Esophagus muscularis mucosa (tissue), 4 donors: ENCODE data around the gene SPDEF. TPM values are rescaled to one million over a fixed set of nuclear protein-coding genes. Genes with fewer than 3 reads are reported as not detected.

Experiments
- DNase-seq: peaks from one replicate; pipeline ENCODE4 v3.0.0-alpha.2; 2017; ENCODE audit errors: extremely low spot score
- H3K27ac ChIP-seq, 4 donors: fragments of 200-600 bp; sonication (generic); replicated peaks in 1 of 4; 1 replicate in 3 of 4; 2 replicates in 1 of 4; pipeline ENCODE4 v1.5.1; 2016 to 2019; ENCODE audit warnings: mild to moderate bottlenecking in 1 of 4
- H3K27me3 ChIP-seq, 4 donors: fragments of 200-600 bp; sonication (generic); one replicate each; pipeline versions ENCODE4 v1.5.1 to v1.6.0; 2016 to 2019
- H3K36me3 ChIP-seq, 4 donors: fragments of 200-600 bp; sonication (generic); one replicate each; pipeline ENCODE4 v1.5.1; 2016 to 2019
- H3K4me1 ChIP-seq, 4 donors: fragments of 200-600 bp; sonication (generic); one replicate each; pipeline ENCODE4 v1.5.1; 2016 to 2019
- H3K4me3 ChIP-seq, 4 donors: fragments of 200-600 bp; sonication (generic); 1 replicate in 2 of 4; 2 replicates in 2 of 4; pipeline ENCODE4 v1.5.1; 2016 to 2019; ENCODE audit warnings: mild to moderate bottlenecking in 4 of 4, moderate library complexity in 1 of 4
- H3K9me3 ChIP-seq, 4 donors: fragments of 200-600 bp; sonication (generic); 1 replicate in 3 of 4; 2 replicates in 1 of 4; pipeline ENCODE4 v1.5.1; 2016 to 2019
- CTCF ChIP-seq, 3 experiments: fragments of 200-600 bp in 2 of 3; fragments of 450-650 bp in 1 of 3; sonication (generic) in 2 of 3; IDR thresholded peaks; one replicate each; pipeline ENCODE4 v1.5.1; 2017 to 2019; ENCODE audit warnings: antibody characterized with exemption in 3 of 3, mild to moderate bottlenecking in 2 of 3, moderate library complexity in 1 of 3
- EP300 ChIP-seq: sonication (generic); formaldehyde crosslinking; IDR thresholded peaks from one replicate; pipeline ENCODE4 v1.6.1; 2017; ENCODE audit warnings: antibody characterized with exemption
- POLR2A ChIP-seq: fragments of 450-650 bp; IDR thresholded peaks from one replicate; pipeline ENCODE4 v1.6.1; 2017; ENCODE audit warnings: antibody characterized with exemption, moderate library complexity, mild to moderate bottlenecking, low read depth
- POLR2AphosphoS5 ChIP-seq, 2 donors: sonication (generic); formaldehyde crosslinking; IDR thresholded peaks; one replicate each; pipeline ENCODE4 v1.6.1; 2017; ENCODE audit warnings: antibody characterized with exemption in 2 of 2
- WGBS: methylation state at CpG from one replicate; pipeline ENCODE4 v1.1.5; 2018; 5-methylcytosine and 5-hydroxymethylcytosine counted together
- intact Hi-C: fragments of 100-400 bp; cut with DNase I; formaldehyde crosslinking; loops from one replicate; pipeline ENCODE4 v1.15.1; 2023
- total RNA-seq, 4 donors: library from RNA; depleted of rRNA; stranded (reverse); fragments of >200 nt; gene quantifications; one replicate each; pipeline versions ENCODE4 v1.1.0 to v1.2.1, GENCODE V29; 2016

The SPDEF gene
- total RNA-seq, 4 donors from 2014 or later, result not detected

- H3K4me3 ChIP-seq, result no peak overlapping the region
- no peak overlapping the region for H3K27ac ChIP-seq
- DNase-seq, result no peak
- TF ChIP-seq POLR2A, result no peak
- no peak for TF ChIP-seq EP300
- TF ChIP-seq CTCF (IDR thresholded peaks at IDR 0.05), result no peak
- no peak for TF ChIP-seq POLR2AphosphoS5 (IDR thresholded peaks at IDR 0.05)
- H3K9me3 ChIP-seq, result no peaks in the 10 kb centered on the region
- peaks cover 0 to 16% (median 9%) of the 10 kb centered on the region in 4 donors for H3K36me3 ChIP-seq
- WGBS, result 92% methylated on average over 4 of the region's 4 CpGs
- peaks cover 47 to 75% (median 63%) of the 10 kb centered on the region in 4 donors for H3K4me1 ChIP-seq
- no peaks in the 10 kb centered on the region for H3K27me3 ChIP-seq
- intact Hi-C loops, result loop anchor here (10.0 kb wide), 2 partner anchors 176 to 356 kb away; partner anchors contain the start of genes RPS10 and SMIM29
Measured at GRCh38 chr6:34600796-34601195, 44.7 kb upstream of the SPDEF start.

- WGBS, result 96% methylated on average over 5 of the region's 5 CpGs
- intact Hi-C loops, result loop anchor here (10.0 kb wide), 2 partner anchors 175 to 355 kb away; partner anchors contain the start of genes RPS10 and SMIM29
- H3K27ac ChIP-seq, result peak overlapping the region in 1 of 4 donors; percentile 62
- H3K4me1 ChIP-seq, result peaks cover 47 to 81% (median 67%) of the 10 kb centered on the region in 4 donors
- peaks cover 0 to 9% (median 4%) of the 10 kb centered on the region in 4 donors for H3K36me3 ChIP-seq
- no peaks in the 10 kb centered on the region for H3K27me3 ChIP-seq
- H3K9me3 ChIP-seq, result no peaks in the 10 kb centered on the region
- no peak overlapping the region for H3K4me3 ChIP-seq
- DNase-seq, result no peak
- TF ChIP-seq POLR2AphosphoS5 (IDR thresholded peaks at IDR 0.05), result no peak
- no peak for TF ChIP-seq EP300
- TF ChIP-seq POLR2A, result no peak
- no peak for TF ChIP-seq CTCF (IDR thresholded peaks at IDR 0.05)
Measured at GRCh38 chr6:34600101-34600500, 44.0 kb upstream of the SPDEF start.

- intact Hi-C loops, result no loop called here
- WGBS, result 32% methylated on average over 3 of the region's 3 CpGs
- peaks cover 57 to 94% (median 78%) of the 10 kb centered on the region in 4 donors for H3K4me1 ChIP-seq
Measured at GRCh38 chr6:34598712-34599111, 42.6 kb upstream of the SPDEF start.

GRCh38 chr6:34597605-34598353 lies 41.6 kb upstream of the SPDEF start:
- Histone ChIP-seq H3K4me1 (peaks cover 56 to 96% (median 76%) of the 10 kb centered on the region in 4 donors), H3K27ac (peak overlapping the region; percentile 45 to 64 (median 63)), H3K36me3 (no peaks in the 10 kb centered on the region), H3K9me3 (no peaks in the 10 kb centered on the region), H3K4me3 (no peak overlapping the region), H3K27me3 (no peaks in the 10 kb centered on the region)
- WGBS, result 94% methylated on average over 3 of the region's 3 CpGs
- TF ChIP-seq EP300 (no peak), POLR2A (no peak), POLR2AphosphoS5 (IDR thresholded peaks at IDR 0.05) (no peak), CTCF (IDR thresholded peaks at IDR 0.05) (no peak)
- no peak for DNase-seq
- intact Hi-C loops, result no loop called here

More at GRCh38 chr6:34598712-34599111, 42.6 kb upstream of the SPDEF start:
- DNase-seq, result no peak
- TF ChIP-seq POLR2A (no peak), CTCF (IDR thresholded peaks at IDR 0.05) (no peak), EP300 (no peak), POLR2AphosphoS5 (IDR thresholded peaks at IDR 0.05) (peak; percentile 20 to 33)
- Histone ChIP-seq H3K9me3 (no peaks in the 10 kb centered on the region), H3K36me3 (peaks cover 0 to 3% (median 1%) of the 10 kb centered on the region in 4 donors), H3K27me3 (no peaks in the 10 kb centered on the region), H3K27ac (peak overlapping the region; percentile 45 to 64 (median 63)), H3K4me3 (no peak overlapping the region)
